H1 (cell line): Measurements from ENCODE around the gene PRMT5. TPM values are rescaled to one million over a fixed set of nuclear protein-coding genes. Genes with fewer than 3 reads are reported as not detected.
"Not testable (repeated sequence)": the region's sequence is repeated elsewhere in the genome, so short reads cannot be mapped to it uniquely, and the experiment has no call there.

Experiments used
- CTCF ChIA-PET: fragments of 300-600 bp; sonication (Branson Sonifier 250); formaldehyde crosslinking; loops from one replicate; lab custom pipeline; 2021; ENCODE audit not compliant: partially characterized antibody; lab: Charles Lee
- POLR2A ChIA-PET: fragments of 300-600 bp; sonication (Branson Sonifier 250); formaldehyde crosslinking; loops from one replicate; lab custom pipeline; 2021; ENCODE audit warnings: inconsistent platforms; ENCODE audit not compliant: partially characterized antibody; lab: Charles Lee
- DNase-seq, 2 experiments: peaks; one replicate each; pipeline versions ENCODE4 v3.0.0 to v3.0.0-alpha.2; 2010 to 2022; ENCODE audit warnings: low spot score in 2 of 2, low read depth in 1 of 2, mixed read lengths in 1 of 2
- FAIRE-seq: peaks from 2 replicates; lab custom pipeline; 2011; peaks lifted over from hg19 to GRCh38; lab: Jason Lieb, UNC
- H2AFZ ChIP-seq: 2 replicates; pipeline ENCODE4 v1.8.1; 2012; ENCODE audit warnings: low read length, inconsistent platforms
- H2AK5ac ChIP-seq: 2 replicates; pipeline ENCODE4 v1.6.1; 2013; ENCODE audit warnings: low read depth, low read length
- H2BK120ac ChIP-seq: replicated peaks from 2 replicates; pipeline ENCODE3; 2013; ENCODE audit warnings: low read depth, low read length, inconsistent platforms
- H2BK12ac ChIP-seq: 2 replicates; pipeline ENCODE4 v1.6.1; 2013; ENCODE audit warnings: low read depth, low read length
- H2BK15ac ChIP-seq: 2 replicates; pipeline ENCODE4 v1.6.1; 2013; ENCODE audit warnings: low read length
- H2BK20ac ChIP-seq: 2 replicates; pipeline ENCODE4 v1.6.1; 2013; ENCODE audit warnings: low read length
- H2BK5ac ChIP-seq: 2 replicates; pipeline ENCODE4 v1.6.1; 2013; ENCODE audit warnings: low read depth, low read length
- H3K14ac ChIP-seq: 2 replicates; pipeline ENCODE4 v1.6.1; 2013; ENCODE audit warnings: inconsistent platforms; ENCODE audit not compliant: insufficient read length
- H3K18ac ChIP-seq: 2 replicates; pipeline ENCODE4 v1.6.1; 2013; ENCODE audit warnings: low read length; ENCODE audit errors: extremely low read depth
- H3K23ac ChIP-seq: 2 replicates; pipeline ENCODE4 v1.6.1; 2013; ENCODE audit warnings: inconsistent platforms; ENCODE audit not compliant: insufficient read length
- H3K23me2 ChIP-seq: 2 replicates; pipeline ENCODE4 v1.6.1; 2013; ENCODE audit warnings: low read depth, low read length
- H3K27ac ChIP-seq: 2 replicates; pipeline ENCODE4 v1.6.1; 2011; ENCODE audit warnings: low read depth, low read length, inconsistent platforms
- H3K27me3 ChIP-seq, 4 experiments: replicated peaks in 1 of 4; 1 replicate in 1 of 4; 2 replicates in 3 of 4; pipeline versions ENCODE4 v1.6.1 to v1.8.1; 2011 to 2013; ENCODE audit warnings: low read length in 3 of 4, mild to moderate bottlenecking in 3 of 4, inconsistent platforms in 2 of 4, mixed read lengths in 2 of 4, moderate library complexity in 1 of 4; ENCODE audit not compliant: control insufficient read depth in 3 of 4, insufficient read depth in 3 of 4; ENCODE audit errors: extremely low read depth in 1 of 4
- H3K36me3 ChIP-seq, 4 experiments: 2 replicates each; pipeline versions ENCODE4 v1.6.1 to v1.8.1; 2011 to 2013; ENCODE audit warnings: mild to moderate bottlenecking in 4 of 4, low read length in 3 of 4, moderate library complexity in 2 of 4, control low read depth in 1 of 4, inconsistent platforms in 1 of 4; ENCODE audit not compliant: insufficient read depth in 4 of 4, control insufficient read depth in 2 of 4
- H3K4ac ChIP-seq: replicated peaks from 2 replicates; pipeline ENCODE3; 2013; ENCODE audit warnings: low read length, low read depth, mixed read lengths, inconsistent platforms; ENCODE audit not compliant: insufficient read length
- H3K4me1 ChIP-seq, 4 experiments: replicated peaks in 1 of 4; 1 replicate in 1 of 4; 2 replicates in 3 of 4; pipeline versions ENCODE4 v1.6.1 to v1.8.1; 2011 to 2013; ENCODE audit warnings: low read length in 3 of 4, inconsistent platforms in 2 of 4, mixed read lengths in 1 of 4; ENCODE audit not compliant: insufficient read depth in 4 of 4, control insufficient read depth in 3 of 4
- H3K4me2 ChIP-seq, 2 experiments: 2 replicates each; pipeline versions ENCODE4 v1.6.1 to v1.8.1; 2011 to 2013; ENCODE audit warnings: low read depth in 2 of 2, low read length in 2 of 2, control low read depth in 1 of 2, inconsistent platforms in 1 of 2, mild to moderate bottlenecking in 1 of 2; ENCODE audit not compliant: insufficient read depth in 1 of 2
- H3K4me3 ChIP-seq, 4 experiments: fragments of 200-600, 300-600 bp in 1 of 4; sonication (generic), shearing (Covaris generic), sonication (Bioruptor Twin) in 1 of 4; 2 replicates each; pipeline versions ENCODE4 v1.5.1 to v1.8.1; 2011 to 2016; ENCODE audit warnings: low read length in 4 of 4, low read depth in 3 of 4, control low read depth in 2 of 4, inconsistent platforms in 2 of 4, mild to moderate bottlenecking in 2 of 4, mixed read lengths in 1 of 4, moderate library complexity in 1 of 4; ENCODE audit not compliant: insufficient read depth in 2 of 4; ENCODE audit errors: extremely low read depth in 1 of 4
- H3K56ac ChIP-seq: replicated peaks from 2 replicates; pipeline ENCODE3; 2013; ENCODE audit warnings: low read depth, mild to moderate bottlenecking, mixed read lengths, low read length, inconsistent platforms; ENCODE audit not compliant: insufficient read length
- H3K79me1 ChIP-seq: 2 replicates; pipeline ENCODE4 v1.6.1; 2013; ENCODE audit warnings: low read depth, low read length, control low read depth
- H3K79me2 ChIP-seq, 2 experiments: 2 replicates each; pipeline versions ENCODE4 v1.6.1 to v1.8.1; 2012 to 2013; ENCODE audit warnings: low read length in 2 of 2, mild to moderate bottlenecking in 2 of 2, inconsistent platforms in 1 of 2; ENCODE audit not compliant: insufficient read depth in 2 of 2, control insufficient read depth in 1 of 2
- H3K9ac ChIP-seq, 4 experiments: replicated peaks in 1 of 4; 1 replicate in 1 of 4; 2 replicates in 3 of 4; pipeline versions ENCODE4 v1.6.1 to v1.8.1; 2011 to 2013; ENCODE audit warnings: low read depth in 3 of 4, low read length in 3 of 4, control low read depth in 2 of 4, mild to moderate bottlenecking in 2 of 4, moderate library complexity in 2 of 4, inconsistent platforms in 1 of 4; ENCODE audit errors: extremely low read depth in 1 of 4
- H3K9me3 ChIP-seq, 2 experiments: 2 replicates each; pipeline versions ENCODE4 v1.6.1 to v1.8.1; 2012 to 2013; ENCODE audit warnings: mild to moderate bottlenecking in 2 of 2, moderate library complexity in 2 of 2, control low read depth in 1 of 2, inconsistent platforms in 1 of 2, low read depth in 1 of 2, low read length in 1 of 2, mixed read lengths in 1 of 2; ENCODE audit not compliant: insufficient read depth in 2 of 2
- H4K20me1 ChIP-seq, 2 experiments: replicated peaks in 1 of 2; 2 replicates each; pipeline versions ENCODE3 to v1.8.1; 2011 to 2013; ENCODE audit warnings: inconsistent platforms in 2 of 2, low read length in 2 of 2, mild to moderate bottlenecking in 1 of 2; ENCODE audit not compliant: insufficient read depth in 2 of 2, control insufficient read depth in 1 of 2
- H4K5ac ChIP-seq: 2 replicates; pipeline ENCODE4 v1.6.1; 2013; ENCODE audit warnings: low read length, low read depth, mixed read lengths, inconsistent platforms; ENCODE audit not compliant: insufficient read length
- H4K8ac ChIP-seq: 2 replicates; pipeline ENCODE4 v1.8.0; 2013; ENCODE audit warnings: mild to moderate bottlenecking, moderate library complexity, low read length, inconsistent platforms; ENCODE audit not compliant: insufficient read depth; ENCODE audit errors: extremely low read depth
- H4K91ac ChIP-seq: replicated peaks from 2 replicates; pipeline ENCODE3; 2013; ENCODE audit warnings: low read length, mixed read lengths, inconsistent platforms; ENCODE audit not compliant: insufficient read length
- POLR2A ChIP-seq, 2 experiments: IDR thresholded peaks; 1 replicate in 1 of 2; 2 replicates in 1 of 2; pipeline ENCODE4 v1.6.1; 2011; ENCODE audit warnings: low read depth in 2 of 2, low read length in 2 of 2, mild to moderate bottlenecking in 2 of 2; ENCODE audit errors: control extremely low read depth in 1 of 2
- WGBS, 2 experiments: shearing (Covaris generic) in 1 of 2; methylation state at CpG; one replicate each; pipeline versions ENCODE4 v1.1.6 to v1.1.7; 2013 to 2015; ENCODE audit warnings: low lambda C conversion rate in 2 of 2, mixed read lengths in 2 of 2, inconsistent platforms in 1 of 2, low coverage in 1 of 2, missing lambda C conversion rate in 1 of 2; ENCODE audit not compliant: insufficient replicate concordance in 2 of 2, insufficient coverage in 1 of 2, insufficient read length in 1 of 2; ENCODE audit errors: extremely low coverage in 1 of 2, missing lambda C conversion rate in 1 of 2; 5-methylcytosine and 5-hydroxymethylcytosine counted together
- polyA plus RNA-seq, 7 experiments: library from polyadenylated mRNA; depleted of rRNA in 3 of 7; stranded (reverse) in 5 of 7; unstranded in 2 of 7; fragments of >200 nt in 5 of 7; fragments of 200-250 nt in 2 of 7; gene quantifications; 1 replicate in 5 of 7; 2 replicates in 1 of 7; 4 replicates in 1 of 7; pipeline versions ENCODE4 v1.2.1 to v1.2.3, GENCODE V29; 2011 to 2013; ENCODE audit warnings: missing spikeins in 2 of 7, mixed read lengths in 2 of 7
- total RNA-seq: library from RNA; stranded (reverse); fragmentation: NEBNext Ultra II Directional; extraction: Animal tissue kit (Norgen Biotek cat#: 25700); gene quantifications from 2 replicates; pipeline ENCODE4 v1.2.1, GENCODE V29; 2021

The PRMT5 gene
- total and polyA plus RNA-seq, 2 of the 8 experiments (the other 6 are each of a cell fraction or from before 2014, with no cell fraction given) = 171 to 402 TPM

GRCh38 chr14:22965916-22966782 is 37.0 kb upstream of the PRMT5 start:
- H3K23me2 ChIP-seq, H3K4me3 ChIP-seq, H3K27me3 ChIP-seq, H3K18ac ChIP-seq, FAIRE-seq, H2BK12ac ChIP-seq, H3K9ac ChIP-seq, DNase-seq, H3K14ac ChIP-seq, H2BK15ac ChIP-seq, H2BK120ac ChIP-seq, H2AK5ac ChIP-seq, H2BK5ac ChIP-seq, H4K20me1 ChIP-seq, H4K8ac ChIP-seq, H3K4me1 ChIP-seq, H3K79me2 ChIP-seq, H3K4me2 ChIP-seq, H3K27ac ChIP-seq, H3K36me3 ChIP-seq, H2BK20ac ChIP-seq, H3K56ac ChIP-seq, H4K5ac ChIP-seq, H4K91ac ChIP-seq, H3K79me1 ChIP-seq, H3K9me3 ChIP-seq, H3K23ac ChIP-seq, H2AFZ ChIP-seq, H3K4ac ChIP-seq: not testable (repeated sequence)
- 79% methylated on average over 13 of the region's 15 CpGs; no CpG with 5 or more reads in 1 of the 2 experiments for WGBS, 2 experiments
- ChIA-PET POLR2A (interaction anchor here (1.4 to 9.7 kb wide), 3 partner anchors 9 to 95 kb away, joined by 3 to 118 read pairs (median 4); partner anchors contain the start of genes AJUBA and HAUS4), CTCF (interaction anchor here (0.8 to 2.5 kb wide), 5 partner anchors 11 to 396 kb away, joined by 3 to 13 read pairs (median 3); no protein-coding TSS in a partner anchor)
- 0 out of 3 replicates have a peak, but pooled peaks of 1 of the 2 experiments have one; percentile 11 for TF ChIP-seq POLR2A (IDR thresholded peaks at IDR 0.05; ENCODE audit: control extremely low read depth in 1 of 2, low read depth in 2 of 2, low read length in 2 of 2)
